ENCODE results near the gene CCDC178. TPM values are rescaled to one million over a fixed set of nuclear protein-coding genes. Genes with fewer than 3 reads are reported as not detected.

CCDC178 gene
- polyA plus RNA-seq, 1 donor from 2014 or later = not detected

DNA sequence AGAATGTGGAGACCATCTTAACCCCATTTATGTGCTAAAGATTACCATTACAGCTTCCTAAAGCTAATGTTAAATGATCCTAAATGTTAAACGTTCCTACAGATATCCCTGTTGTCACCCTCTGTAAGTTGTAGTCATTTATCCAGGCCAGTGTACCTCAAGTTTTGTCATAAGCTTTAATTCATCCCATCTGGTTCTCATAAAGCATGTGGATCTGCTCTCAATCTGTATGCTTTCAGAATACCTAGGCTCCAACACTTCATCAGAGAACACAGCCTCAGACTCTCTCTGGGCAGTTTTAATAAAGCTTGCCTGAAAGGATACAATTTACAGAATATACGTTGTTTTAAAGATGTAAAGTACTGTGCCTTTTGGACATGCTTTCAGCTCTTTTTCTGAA lies 4.2 kb upstream of the CCDC178 start:
- TF ChIP-seq TAF1 (IDR thresholded peaks at IDR 0.05; ENCODE audit: low read depth) (no peak), SMC3 (conservative IDR thresholded peaks at IDR 0.05; ENCODE audit: poor library complexity) (no peak), REST (IDR thresholded peaks at IDR 0.05; ENCODE audit: borderline replicate concordance) (no peak), POLR2AphosphoS5 (IDR thresholded peaks at IDR 0.05) (no peak), RAD21 (conservative IDR thresholded peaks at IDR 0.05) (no peak), MXI1 (conservative IDR thresholded peaks at IDR 0.05; ENCODE audit: poor library complexity, severe bottlenecking) (no peak)
- Histone ChIP-seq H4K20me1 (ENCODE audit: insufficient read depth) (no peaks in the 10 kb centered on the region), H3K4me3 (ENCODE audit: low read length) (no peak overlapping the region), H3K9ac (ENCODE audit: low read length) (no peak overlapping the region), H2AFZ (ENCODE audit: low read depth, low read length) (no peak overlapping the region), H3K79me2 (replicated peaks; ENCODE audit: insufficient read depth, low read length) (no peaks in the 10 kb centered on the region), H3K9me3 (ENCODE audit: low read length) (no peaks in the 10 kb centered on the region), H3K9me2 (ENCODE audit: insufficient read depth, low read length) (no peaks in the 10 kb centered on the region), H3K27ac (ENCODE audit: low read length) (no peak overlapping the region), H3K36me3 (ENCODE audit: insufficient read depth, low read length) (no peaks in the 10 kb centered on the region), H3F3A (ENCODE audit: insufficient read depth, low read length, poor library complexity, severe bottlenecking) (no peaks in the 10 kb centered on the region), H3K27me3 (ENCODE audit: insufficient read depth, low read depth, low read length) (peaks cover 10% of the 10 kb centered on the region), H3K4me2 (ENCODE audit: low read length) (no peak overlapping the region)

DNA sequence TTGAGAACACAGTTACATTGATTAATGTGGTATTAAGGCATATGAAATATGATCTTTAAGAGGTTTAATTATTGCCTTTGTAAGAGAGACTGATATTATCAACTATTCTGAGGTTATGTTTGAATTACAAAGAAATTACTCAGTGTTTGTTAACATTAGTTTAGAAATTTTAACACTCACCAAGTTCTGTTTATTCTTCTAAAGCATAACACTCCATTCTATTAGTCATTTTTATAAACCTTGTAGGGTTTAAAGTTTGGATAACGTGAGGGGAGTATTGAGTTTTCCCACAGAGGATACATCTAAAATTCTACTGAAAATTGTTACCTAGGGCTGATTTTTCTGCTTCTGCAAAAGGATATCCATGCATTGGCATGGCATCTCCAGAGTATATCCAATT lies 7.7 kb downstream of the CCDC178 start:
- Histone ChIP-seq H4K20me1 (ENCODE audit: insufficient read depth) (no peaks in the 10 kb centered on the region), H3K9me3 (ENCODE audit: low read length) (no peaks in the 10 kb centered on the region), H3K9ac (ENCODE audit: low read length) (no peak overlapping the region), H3K4me3 (ENCODE audit: low read length) (no peak overlapping the region), H3K36me3 (ENCODE audit: insufficient read depth, low read length) (no peaks in the 10 kb centered on the region), H3F3A (ENCODE audit: insufficient read depth, low read length, poor library complexity, severe bottlenecking) (no peaks in the 10 kb centered on the region), H3K27ac (ENCODE audit: low read length) (no peak overlapping the region), H3K27me3 (ENCODE audit: insufficient read depth, low read depth, low read length) (no peaks in the 10 kb centered on the region), H3K9me2 (ENCODE audit: insufficient read depth, low read length) (no peaks in the 10 kb centered on the region), H3K4me2 (ENCODE audit: low read length) (no peak overlapping the region), H3K79me2 (replicated peaks; ENCODE audit: insufficient read depth, low read length) (no peaks in the 10 kb centered on the region), H2AFZ (ENCODE audit: low read depth, low read length) (no peak overlapping the region)
- no peak for TF ChIP-seq SMC3 (conservative IDR thresholded peaks at IDR 0.05; ENCODE audit: poor library complexity)
- no peak for TF ChIP-seq MXI1 (conservative IDR thresholded peaks at IDR 0.05; ENCODE audit: poor library complexity, severe bottlenecking)
- TF ChIP-seq REST (IDR thresholded peaks at IDR 0.05; ENCODE audit: borderline replicate concordance) = no peak
- TF ChIP-seq POLR2AphosphoS5 (IDR thresholded peaks at IDR 0.05) = no peak
- TF ChIP-seq EP300 (conservative IDR thresholded peaks at IDR 0.05; ENCODE audit: poor library complexity, severe bottlenecking) = no peak
- TF ChIP-seq, protein P1, sequence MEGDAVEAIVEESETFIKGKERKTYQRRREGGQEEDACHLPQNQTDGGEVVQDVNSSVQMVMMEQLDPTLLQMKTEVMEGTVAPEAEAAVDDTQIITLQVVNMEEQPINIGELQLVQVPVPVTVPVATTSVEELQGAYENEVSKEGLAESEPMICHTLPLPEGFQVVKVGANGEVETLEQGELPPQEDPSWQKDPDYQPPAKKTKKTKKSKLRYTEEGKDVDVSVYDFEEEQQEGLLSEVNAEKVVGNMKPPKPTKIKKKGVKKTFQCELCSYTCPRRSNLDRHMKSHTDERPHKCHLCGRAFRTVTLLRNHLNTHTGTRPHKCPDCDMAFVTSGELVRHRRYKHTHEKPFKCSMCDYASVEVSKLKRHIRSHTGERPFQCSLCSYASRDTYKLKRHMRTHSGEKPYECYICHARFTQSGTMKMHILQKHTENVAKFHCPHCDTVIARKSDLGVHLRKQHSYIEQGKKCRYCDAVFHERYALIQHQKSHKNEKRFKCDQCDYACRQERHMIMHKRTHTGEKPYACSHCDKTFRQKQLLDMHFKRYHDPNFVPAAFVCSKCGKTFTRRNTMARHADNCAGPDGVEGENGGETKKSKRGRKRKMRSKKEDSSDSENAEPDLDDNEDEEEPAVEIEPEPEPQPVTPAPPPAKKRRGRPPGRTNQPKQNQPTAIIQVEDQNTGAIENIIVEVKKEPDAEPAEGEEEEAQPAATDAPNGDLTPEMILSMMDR (IDR thresholded peaks at IDR 0.05; ENCODE audit: poor library complexity, severe bottlenecking) = no peak
- TF ChIP-seq TAF1 (IDR thresholded peaks at IDR 0.05; ENCODE audit: low read depth) = no peak
- TF ChIP-seq EZH2 (IDR thresholded peaks at IDR 0.05; ENCODE audit: borderline replicate concordance, insufficient read depth, low read length, poor library complexity, severe bottlenecking) = no peak
- no peak for TF ChIP-seq RAD21 (conservative IDR thresholded peaks at IDR 0.05)
